Colonic mucosa (tissue), 4 donors: Measurements from ENCODE around the gene LPAR2. TPM values are rescaled to one million over a fixed set of nuclear protein-coding genes. Genes with fewer than 3 reads are reported as not detected.
A peak's percentile ranks its signal among the peaks of the same experiment; 100 is the strongest.

ENCODE experiments used
- DNase-seq: peaks from one replicate; pipeline ENCODE4 v3.0.0-alpha.2; 2020
- H3K27ac ChIP-seq: fragments of 200-600 bp; one replicate; pipeline ENCODE4 v1.8.0; 2021
- H3K27me3 ChIP-seq: fragments of 200-600 bp; one replicate; pipeline ENCODE4 v1.8.0; 2021
- H3K36me3 ChIP-seq: fragments of 200-600 bp; one replicate; pipeline ENCODE4 v1.8.0; 2021
- H3K4me1 ChIP-seq: fragments of 200-600 bp; one replicate; pipeline ENCODE4 v1.8.0; 2021; ENCODE audit warnings: mild to moderate bottlenecking
- H3K4me3 ChIP-seq: fragments of 200-600 bp; one replicate; pipeline ENCODE4 v1.8.0; 2021
- H3K9ac ChIP-seq, 2 donors: one replicate each; pipeline ENCODE4 v1.7.0; 2013; ENCODE audit warnings: control low read depth in 2 of 2, low read depth in 2 of 2, low read length in 2 of 2
- H3K9me3 ChIP-seq: fragments of 200-600 bp; one replicate; pipeline ENCODE4 v1.8.0; 2021
- CTCF ChIP-seq: fragments of 200-600 bp; IDR thresholded peaks from one replicate; pipeline ENCODE4 v1.8.0; 2022; ENCODE audit warnings: antibody characterized with exemption, mild to moderate bottlenecking
- intact Hi-C: fragments of 100-400 bp; cut with DNase I; formaldehyde crosslinking; loops from one replicate; pipeline ENCODE4 v1.14.1; 2022
- total RNA-seq, 2 donors: library from RNA; stranded (reverse); fragmentation: NEBNext Ultra II Directional in 1 of 2; extraction: Animal tissue kit (Norgen Biotek cat#: 25700) in 1 of 2; gene quantifications; one replicate each; pipeline ENCODE4 v1.2.1, GENCODE V29; 2021
- donor health status: healthy.
- donor health status: DM: no; HTN: no; CAD: no.
- donor health status: DM: no; HTN: no; CAD: no.

Gene LPAR2
- 10 to 100 TPM; 16.6 to 22.6 TPM for total RNA-seq

GRCh38 chr19:19627621-19628500, at the start of gene LPAR2:
Gene LPAR2, minus strand, starts transcription at chr19:19628220. Its CDS starts 945 bp downstream, at chr19:19627275.
- no peak for TF ChIP-seq CTCF
- no peaks in the 10 kb centered on the region for H3K4me1 ChIP-seq
- DNase-seq: peak; percentile 76
- H3K27me3 ChIP-seq: no peaks in the 10 kb centered on the region
- peak within 1 kb of the TSS; percentile 73 for H3K4me3 ChIP-seq
- no peaks in the 10 kb centered on the region for H3K36me3 ChIP-seq
- no peaks in the 10 kb centered on the region for H3K9me3 ChIP-seq
- H3K27ac ChIP-seq: peak within 1 kb of the TSS; percentile 65
- intact Hi-C loops: no loop called here
- peak within 1 kb of the TSS; percentile 69 to 78 for H3K9ac ChIP-seq

GRCh38 chr19:19677579-19677978, 49.6 kb upstream of the LPAR2 start:
- intact Hi-C loops: no loop called here
- no peaks in the 10 kb centered on the region for H3K9me3 ChIP-seq
- no peak for DNase-seq
- no peak overlapping the region for H3K4me3 ChIP-seq
- H3K27me3 ChIP-seq: no peaks in the 10 kb centered on the region
- no peaks in the 10 kb centered on the region for H3K4me1 ChIP-seq
- no peak overlapping the region for H3K27ac ChIP-seq
- no peak overlapping the region for H3K9ac ChIP-seq
- no peak for TF ChIP-seq CTCF
- H3K36me3 ChIP-seq: peaks cover 6% of the 10 kb centered on the region

GRCh38 chr19:19674315-19674714, 46.3 kb upstream of the LPAR2 start:
- Histone ChIP-seq H3K27ac (no peak overlapping the region), H3K9ac (no peak overlapping the region), H3K4me1 (no peaks in the 10 kb centered on the region), H3K4me3 (no peak overlapping the region), H3K36me3 (peaks cover under 1% of the 10 kb centered on the region), H3K27me3 (no peaks in the 10 kb centered on the region), H3K9me3 (no peaks in the 10 kb centered on the region)
- intact Hi-C loops: no loop called here
- TF ChIP-seq CTCF: no peak
- no peak for DNase-seq

- no peaks in the 10 kb centered on the region for H3K36me3 ChIP-seq
- no peak for TF ChIP-seq CTCF
- no peak overlapping the region for H3K4me3 ChIP-seq
- no peaks in the 10 kb centered on the region for H3K27me3 ChIP-seq
- no peaks in the 10 kb centered on the region for H3K4me1 ChIP-seq
- intact Hi-C loops: no loop called here
- no peak overlapping the region for H3K27ac ChIP-seq
- H3K9ac ChIP-seq: no peak overlapping the region
- no peaks in the 10 kb centered on the region for H3K9me3 ChIP-seq
- no peak for DNase-seq
Measured at GRCh38 chr19:19672816-19673215, 44.8 kb upstream of the LPAR2 start.

- Histone ChIP-seq H3K27ac (no peak overlapping the region), H3K27me3 (no peaks in the 10 kb centered on the region), H3K9me3 (no peaks in the 10 kb centered on the region), H3K4me3 (peak overlapping the region; percentile 79), H3K36me3 (no peaks in the 10 kb centered on the region), H3K4me1 (no peaks in the 10 kb centered on the region), H3K9ac (no peak overlapping the region)
- no peak for TF ChIP-seq CTCF
- peak; percentile 17 for DNase-seq
- intact Hi-C loops: no loop called here
Measured at GRCh38 chr19:19670070-19670551, 42.1 kb upstream of the LPAR2 start.
